K562 (cell line): ENCODE measurements around the gene CEMIP.

ENCODE experiments used
- ETV6 ChIP-seq, 3 experiments: fragments of 150-350 bp in 1 of 3; sonication (generic) in 1 of 3; formaldehyde crosslinking in 1 of 3; IDR thresholded peaks; 2 replicates each; pipeline versions ENCODE4 v1.6.1 to v1.8.0; 2014 to 2022; ENCODE audit warnings: borderline replicate concordance in 2 of 3, low read depth in 2 of 3, antibody characterized with exemption in 1 of 3, low read length in 1 of 3, mild to moderate bottlenecking in 1 of 3, missing genetic modification reagents in 1 of 3
- TEAD4 ChIP-seq, 2 experiments: sonication (generic) in 1 of 2; formaldehyde crosslinking in 1 of 2; IDR thresholded peaks; 2 replicates each; pipeline versions ENCODE4 v1.6.1 to v1.8.0; 2012 to 2022; ENCODE audit warnings: borderline replicate concordance in 1 of 2, inconsistent platforms in 1 of 2, low read length in 1 of 2, mild to moderate bottlenecking in 1 of 2, missing genetic modification reagents in 1 of 2
- ZNF408 ChIP-seq: fragments of 250-450 bp; sonication (Bioruptor Pico); IDR thresholded peaks from 2 replicates; pipeline ENCODE4 v1.4.0; 2020; ENCODE audit warnings: low read depth, mild to moderate bottlenecking, moderate library complexity

DNA sequence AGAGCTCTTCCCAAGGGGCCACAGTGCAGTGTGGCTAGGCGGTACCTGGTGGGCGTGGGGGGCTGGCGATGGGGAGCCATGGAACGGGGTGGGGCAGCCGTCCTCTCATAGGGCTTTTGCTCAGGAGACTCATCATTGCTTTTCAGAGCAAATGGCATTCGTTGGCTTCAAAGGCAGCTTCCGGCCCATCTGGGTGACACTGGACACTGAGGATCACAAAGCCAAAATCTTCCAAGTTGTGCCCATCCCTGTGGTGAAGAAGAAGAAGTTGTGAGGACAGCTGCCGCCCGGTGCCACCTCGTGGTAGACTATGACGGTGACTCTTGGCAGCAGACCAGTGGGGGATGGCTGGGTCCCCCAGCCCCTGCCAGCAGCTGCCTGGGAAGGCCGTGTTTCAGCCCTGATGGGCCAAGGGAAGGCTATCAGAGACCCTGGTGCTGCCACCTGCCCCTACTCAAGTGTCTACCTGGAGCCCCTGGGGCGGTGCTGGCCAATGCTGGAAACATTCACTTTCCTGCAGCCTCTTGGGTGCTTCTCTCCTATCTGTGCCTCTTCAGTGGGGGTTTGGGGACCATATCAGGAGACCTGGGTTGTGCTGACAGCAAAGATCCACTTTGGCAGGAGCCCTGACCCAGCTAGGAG is 169.6 kb downstream of the CEMIP start:
- TF ChIP-seq ZNF408 (CRISPR knock-in tag), result no peak
- TF ChIP-seq TEAD4 (IDR thresholded peaks at IDR 0.05; ENCODE audit: low read length), result no peak
- TF ChIP-seq TEAD4 (CRISPR knock-in tag; IDR thresholded peaks at IDR 0.05; ENCODE audit: borderline replicate concordance), result no peak
- TF ChIP-seq ETV6 (IDR thresholded peaks at IDR 0.05; ENCODE audit: borderline replicate concordance in 1 of 2, low read depth in 2 of 2, low read length in 1 of 2), result no peak
- no peak for TF ChIP-seq ETV6 (CRISPR knock-in tag; IDR thresholded peaks at IDR 0.05; ENCODE audit: borderline replicate concordance)
